ENCODE data around the gene CYTIP.

DNA sequence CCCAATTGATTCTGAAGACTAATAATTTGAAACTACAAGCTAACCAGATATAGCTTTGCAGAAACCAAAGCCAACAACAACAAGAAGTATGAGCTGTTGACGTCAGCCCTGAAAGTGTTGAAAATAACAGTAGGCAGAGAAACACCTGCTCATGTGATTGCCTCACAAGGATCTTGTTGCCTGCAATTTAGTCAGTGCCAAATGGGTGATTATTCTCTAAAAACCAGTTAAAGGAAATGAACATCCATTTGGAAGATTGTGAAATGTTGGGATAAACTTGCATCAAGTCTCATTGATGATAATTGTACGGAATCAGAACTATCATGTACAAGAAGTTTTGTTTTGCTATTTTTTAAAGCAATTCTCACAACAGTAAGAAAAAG, 2.8 kb downstream of the CYTIP start:
- TF ChIP-seq POLR2A (IDR thresholded peaks at IDR 0.05; ENCODE audit: insufficient read depth in 1 of 2, low read depth in 2 of 2, low read length in 2 of 2) (no peak), HOXA7 (CRISPR knock-in tag; IDR thresholded peaks at IDR 0.05) (no peak), TAF1 (CRISPR knock-in tag; IDR thresholded peaks at IDR 0.05) (no peak), GABPA (IDR thresholded peaks at IDR 0.05; ENCODE audit: low read depth, low read length) (no peak), GABPA (CRISPR knock-in tag; IDR thresholded peaks at IDR 0.05; ENCODE audit: low read depth) (no peak), ZNF773 (CRISPR knock-in tag; IDR thresholded peaks at IDR 0.05; ENCODE audit: borderline replicate concordance) (no peak), CTCF (CRISPR knock-in tag; IDR thresholded peaks at IDR 0.05) (no peak), YY1 (IDR thresholded peaks at IDR 0.05; ENCODE audit: insufficient read depth, insufficient replicate concordance, low read depth, low read length) (no peak), HOXD1 (CRISPR knock-in tag; IDR thresholded peaks at IDR 0.05) (no peak)
- TF ChIP-seq, protein P1, sequence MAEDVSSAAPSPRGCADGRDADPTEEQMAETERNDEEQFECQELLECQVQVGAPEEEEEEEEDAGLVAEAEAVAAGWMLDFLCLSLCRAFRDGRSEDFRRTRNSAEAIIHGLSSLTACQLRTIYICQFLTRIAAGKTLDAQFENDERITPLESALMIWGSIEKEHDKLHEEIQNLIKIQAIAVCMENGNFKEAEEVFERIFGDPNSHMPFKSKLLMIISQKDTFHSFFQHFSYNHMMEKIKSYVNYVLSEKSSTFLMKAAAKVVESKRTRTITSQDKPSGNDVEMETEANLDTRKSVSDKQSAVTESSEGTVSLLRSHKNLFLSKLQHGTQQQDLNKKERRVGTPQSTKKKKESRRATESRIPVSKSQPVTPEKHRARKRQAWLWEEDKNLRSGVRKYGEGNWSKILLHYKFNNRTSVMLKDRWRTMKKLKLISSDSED (CRISPR knock-in tag; IDR thresholded peaks at IDR 0.05), result no peak
